Activated T-helper 9 cell treated with anti-CD3 and anti-CD28 coated beads, Interleukin-2, amount 50 U/mL, for 16 hours (primary cell): ENCODE data around the gene OSBPL9.
A peak's percentile ranks its signal among the peaks of the same experiment; 100 is the strongest.
"Not testable (repeated sequence)": the region's sequence is repeated elsewhere in the genome, so short reads cannot be mapped to it uniquely, and the experiment has no call there.

Source experiments
- DNase-seq: peaks from one replicate; pipeline ENCODE4 v3.0.0-alpha.2; 2020; ENCODE audit warnings: low read depth

Gene OSBPL9

GRCh38 chr1:51712590-51712989 lies 95.7 kb downstream of the OSBPL9 start:
- DNase-seq = no peak

DNA sequence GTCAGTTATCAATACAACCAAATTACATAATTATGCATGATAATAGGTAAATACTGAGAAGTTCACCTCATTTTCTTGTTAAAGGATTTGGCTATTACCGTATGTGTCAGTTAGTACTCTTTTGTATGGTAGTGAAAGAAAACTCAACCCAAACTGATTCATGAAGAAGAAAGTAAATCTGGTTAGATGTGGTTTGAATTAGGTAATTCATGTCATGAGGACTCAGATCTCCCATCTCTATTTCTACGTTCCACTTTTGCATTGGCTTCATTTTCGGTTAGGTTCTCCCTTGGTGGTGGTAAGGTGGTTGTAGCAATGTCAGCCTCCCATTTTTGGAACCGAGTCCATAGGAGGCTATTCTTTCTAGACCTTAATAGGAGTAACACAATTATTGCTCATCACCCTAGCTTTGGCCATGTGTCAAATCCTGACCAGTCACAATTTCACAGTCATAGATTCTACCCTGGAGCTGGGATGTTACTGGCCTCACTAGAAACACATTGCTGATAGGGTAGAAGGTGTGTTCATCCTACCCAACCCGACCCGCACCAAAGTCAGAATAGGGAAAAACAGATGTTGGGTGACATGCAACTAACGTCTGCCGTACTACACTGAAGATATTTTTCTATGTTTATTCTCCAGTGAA lies 97.6 kb downstream of the OSBPL9 start:
- no peak for DNase-seq

GRCh38 chr1:51715369-51715768 lies 98.5 kb downstream of the OSBPL9 start:
- DNase-seq = no peak

GRCh38 chr1:51716746-51717145 lies 99.9 kb downstream of the OSBPL9 start:
- DNase-seq = no peak

DNA sequence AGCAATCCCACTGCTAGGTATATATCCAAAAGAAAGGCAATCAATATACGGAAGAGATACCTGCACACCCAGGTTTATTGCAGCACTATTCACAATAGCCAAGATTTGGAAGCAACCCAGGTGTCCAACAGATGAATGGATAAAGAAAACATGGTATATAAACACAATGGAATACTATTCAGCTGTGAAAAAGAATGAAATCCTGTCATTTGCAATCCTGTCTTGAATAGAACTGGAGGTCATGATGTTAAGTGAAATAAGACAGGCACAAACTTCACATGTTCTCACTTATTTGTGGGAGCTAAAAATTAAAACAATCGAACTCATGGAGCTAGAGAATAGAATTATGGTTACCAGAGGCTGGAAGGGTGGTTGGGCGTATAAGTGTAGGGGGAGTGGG lies 101.0 kb downstream of the OSBPL9 start:
- DNase-seq = no peak

- no peak for DNase-seq
Observed at GRCh38 chr1:51719146-51719545, 102.3 kb downstream of the OSBPL9 start.

DNA sequence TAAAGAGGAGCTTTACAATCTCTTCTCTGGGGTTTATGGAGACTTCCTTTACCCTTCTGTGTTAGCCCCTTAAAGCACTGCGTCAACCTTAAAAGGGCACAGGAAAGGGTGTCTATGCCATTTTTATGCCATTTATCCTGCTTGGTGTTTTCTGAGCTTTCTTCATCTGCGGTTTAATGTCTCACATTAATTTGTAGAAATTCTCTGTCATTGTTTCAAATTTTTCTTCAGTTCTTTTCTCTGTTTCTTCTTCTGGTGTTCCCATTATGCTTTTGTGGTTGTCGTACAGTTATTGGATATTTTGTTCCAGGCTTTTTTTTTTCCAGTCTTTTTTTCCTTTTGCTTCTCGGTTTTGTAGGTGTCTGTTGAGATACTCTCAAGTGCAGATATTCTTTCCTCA lies 107.9 kb downstream of the OSBPL9 start:
- no peak for DNase-seq

DNA sequence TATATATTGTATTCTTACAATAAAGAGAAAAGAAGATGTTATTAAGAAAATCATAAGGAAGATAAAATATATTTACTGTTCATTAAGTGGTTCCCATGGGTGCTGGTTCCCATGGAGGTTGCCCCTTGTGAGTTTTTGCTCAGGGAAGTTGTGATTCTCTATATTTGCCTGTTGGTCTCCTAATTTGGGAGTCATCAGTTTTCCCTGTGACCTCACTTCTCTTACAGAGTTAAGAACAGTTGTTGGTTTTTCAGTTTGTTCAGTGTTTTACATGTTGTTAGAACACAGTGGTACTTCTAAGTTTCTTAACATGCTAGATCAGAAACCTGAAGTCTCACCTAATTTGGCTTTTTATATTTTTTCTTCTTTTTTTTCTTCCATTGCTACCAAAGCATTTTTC lies 109.2 kb downstream of the OSBPL9 start:
- DNase-seq = no peak

DNA sequence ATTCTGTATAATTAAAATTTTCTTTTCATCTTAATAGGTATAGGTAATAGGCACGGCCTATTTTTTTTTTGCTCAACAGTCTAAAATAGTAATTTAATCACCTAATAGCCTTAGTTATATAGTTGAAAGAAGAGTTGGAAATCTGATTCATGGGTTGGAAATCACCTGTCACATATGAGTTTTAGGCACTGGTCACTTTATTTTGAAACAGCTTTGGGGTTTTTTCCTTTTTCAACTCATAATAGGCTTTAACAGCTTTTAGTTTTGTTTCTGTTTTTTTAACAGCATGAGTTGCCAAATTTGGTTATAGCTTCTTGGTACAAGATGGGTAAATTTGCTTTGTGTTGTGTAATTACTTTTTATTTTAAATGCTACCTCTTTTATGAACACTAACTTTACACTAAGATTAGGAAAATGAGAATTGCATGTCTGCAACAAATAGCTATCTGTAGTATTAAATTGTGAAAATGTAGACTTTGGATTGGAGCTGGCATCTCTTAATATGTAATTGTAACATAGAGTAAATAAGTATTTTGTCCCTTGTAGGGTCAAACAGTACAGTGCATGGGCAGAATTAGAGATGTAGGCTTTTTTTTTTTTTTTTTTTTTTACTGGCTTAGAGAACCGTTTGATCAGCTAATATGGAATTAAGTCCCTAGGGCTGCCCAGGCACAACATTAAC lies 109.8 kb downstream of the OSBPL9 start:
- DNase-seq = no peak

DNA sequence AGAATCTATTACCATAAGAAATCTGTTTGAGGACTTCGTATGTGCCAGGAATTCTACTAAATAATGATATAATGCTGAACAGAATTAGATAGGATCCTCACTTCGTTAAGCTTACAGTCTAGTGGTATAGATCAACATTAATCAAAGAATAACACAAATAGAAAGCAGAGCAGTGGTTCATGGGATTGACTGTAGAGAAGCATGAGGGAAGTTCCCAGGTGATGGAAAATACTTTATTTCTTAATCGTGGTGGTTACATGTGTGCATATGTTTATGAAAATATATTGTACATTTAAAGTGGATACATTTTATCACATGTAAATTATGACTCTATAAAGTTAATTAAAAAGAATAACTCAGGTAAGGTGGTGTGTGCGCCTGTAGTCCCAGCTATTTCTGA lies 110.5 kb downstream of the OSBPL9 start:
- DNase-seq = no peak

DNA sequence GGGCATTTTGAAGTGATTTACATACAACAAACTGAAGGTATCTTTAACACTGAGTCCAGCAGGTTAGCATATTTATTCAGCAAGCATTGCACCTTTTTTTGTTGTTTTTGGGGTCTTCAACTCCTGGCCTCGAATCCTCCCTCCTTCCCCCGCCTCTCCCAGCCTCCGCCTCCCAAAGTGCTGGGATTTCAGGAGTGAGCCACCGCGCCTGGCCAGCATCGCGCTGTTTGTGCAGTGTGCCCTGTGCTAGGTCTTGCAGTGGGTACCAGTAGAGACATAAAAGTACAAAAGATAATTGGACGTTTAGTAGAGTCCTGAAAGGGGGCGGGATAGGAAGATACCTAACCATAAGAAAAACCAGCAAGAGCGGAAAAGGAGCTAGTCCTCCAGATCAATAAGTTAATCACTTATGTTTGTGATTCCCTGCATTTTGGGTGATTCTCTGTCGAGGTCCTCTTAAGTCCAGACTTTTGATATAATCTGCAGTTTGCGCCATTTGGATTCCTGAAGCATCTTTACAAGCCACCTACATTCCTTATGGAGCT lies 111.8 kb downstream of the OSBPL9 start:
- no peak for DNase-seq

- peak; percentile 89 for DNase-seq
Observed at GRCh38 chr1:51729156-51729823, 112.4 kb downstream of the OSBPL9 start.

- DNase-seq = no peak
Observed at GRCh38 chr1:51729824-51730301, 113.0 kb downstream of the OSBPL9 start.

DNA sequence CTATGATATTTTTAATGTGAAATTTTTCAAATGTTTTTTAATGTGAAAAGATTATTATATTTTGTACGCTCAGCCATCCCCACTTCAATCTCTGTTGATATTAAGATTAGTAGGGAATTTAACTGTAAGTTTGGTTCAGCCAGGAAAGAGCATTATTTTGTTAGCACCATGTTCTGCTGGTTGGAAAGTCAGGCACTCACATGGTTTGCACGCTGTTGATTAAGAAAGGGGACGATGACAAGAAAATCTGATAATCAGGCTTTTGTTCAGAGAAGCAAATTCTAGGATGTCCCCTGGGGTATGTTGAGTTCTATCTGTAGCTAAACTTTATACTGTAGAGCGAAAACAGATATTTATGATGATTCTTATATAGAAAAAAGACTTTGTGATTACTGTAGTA lies 115.1 kb downstream of the OSBPL9 start:
- no peak for DNase-seq

- DNase-seq = no peak
Observed at GRCh38 chr1:51732701-51733425, 116.0 kb downstream of the OSBPL9 start.

- not testable (repeated sequence) for DNase-seq
Observed at GRCh38 chr1:51733426-51733774, 116.5 kb downstream of the OSBPL9 start.

DNA sequence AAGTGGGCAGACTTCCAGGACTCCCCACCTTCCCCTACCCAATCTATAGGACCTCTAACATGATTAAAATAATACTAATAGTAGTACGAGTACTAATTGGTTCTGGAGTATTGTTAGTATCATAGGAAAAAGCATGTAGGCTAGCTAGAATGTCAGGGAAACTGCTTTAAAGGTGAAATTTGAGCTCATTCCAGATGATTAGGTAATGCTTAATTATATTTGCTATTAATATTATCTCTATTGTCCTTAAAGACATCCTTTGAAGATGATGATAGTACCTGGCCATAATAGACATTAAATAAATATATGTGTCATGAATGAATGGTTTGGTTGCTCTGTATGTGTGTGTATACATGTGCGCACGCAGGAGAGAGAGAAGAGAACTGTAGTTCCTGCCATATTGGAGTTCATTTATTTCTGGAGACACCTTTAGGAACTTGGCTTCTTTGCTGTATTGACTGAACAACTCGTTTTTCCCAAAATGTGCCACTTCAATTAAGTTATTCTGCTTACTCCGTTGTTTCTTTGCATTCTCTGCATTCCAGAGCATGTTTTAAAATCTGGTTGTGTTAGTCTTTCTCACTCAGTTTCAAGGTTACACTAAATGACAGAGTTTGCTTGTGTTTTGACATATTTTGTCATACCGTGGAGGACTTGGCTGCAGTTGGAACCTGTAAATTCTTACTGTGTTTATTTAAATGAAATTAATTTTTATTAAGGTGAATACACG lies 117.1 kb downstream of the OSBPL9 start:
- DNase-seq = no peak

DNA sequence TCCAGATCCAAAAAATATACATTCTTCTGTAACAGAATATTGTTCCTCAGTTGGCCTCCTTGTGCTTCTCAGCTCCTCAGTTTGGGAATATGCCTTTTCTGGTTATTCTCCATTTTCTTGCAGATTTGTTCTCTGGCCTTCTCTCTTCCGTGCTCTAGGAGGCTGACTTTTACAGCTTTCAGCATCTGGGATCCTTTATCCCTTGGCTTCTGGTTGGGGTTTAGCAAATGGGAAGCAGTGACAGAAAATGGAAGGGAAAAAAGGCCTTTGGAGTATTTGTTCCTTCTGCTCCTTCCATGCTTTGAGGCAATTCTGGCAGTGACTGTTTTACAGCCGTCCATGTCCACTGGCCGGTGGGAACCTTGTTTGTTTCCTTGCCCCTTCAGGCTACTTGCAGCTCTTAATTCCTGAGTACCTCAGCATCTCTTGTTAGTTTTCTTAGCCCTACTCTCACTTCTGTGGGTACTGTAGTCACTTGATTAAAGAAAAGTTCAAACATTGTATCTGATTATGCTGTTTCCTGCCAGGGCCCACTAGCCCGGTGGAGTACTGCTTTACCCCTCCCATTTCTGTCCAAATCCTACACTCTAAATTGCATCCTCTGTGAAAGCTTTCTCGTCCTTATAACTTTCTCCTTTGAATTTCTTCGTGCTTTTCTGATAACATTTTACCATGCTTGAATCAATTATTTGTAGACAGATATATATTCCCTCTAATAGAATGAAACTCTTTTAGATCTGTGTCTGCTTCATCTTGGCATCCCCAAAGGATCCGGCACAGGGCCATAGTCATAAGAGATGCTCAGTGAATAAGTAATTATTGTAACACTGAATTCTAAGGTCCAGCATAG lies 118.2 kb downstream of the OSBPL9 start:
- DNase-seq = no peak

- DNase-seq = no peak
Observed at GRCh38 chr1:51735746-51736254, 118.9 kb downstream of the OSBPL9 start.

GRCh38 chr1:51736702-51737101 lies 119.8 kb downstream of the OSBPL9 start:
- DNase-seq = no peak

- no peak for DNase-seq
Observed at GRCh38 chr1:51738681-51739080, 121.8 kb downstream of the OSBPL9 start.
